Neural cell (in vitro differentiated cells): ENCODE results near the gene APBA1. TPM values are rescaled to one million over a fixed set of nuclear protein-coding genes. Genes with fewer than 3 reads are reported as not detected.
A peak's percentile ranks its signal among the peaks of the same experiment; 100 is the strongest.

Source experiments
- H2AFZ ChIP-seq: fragments of 200-600, 300-800 bp; sonication (generic), shearing (Covaris generic); 2 replicates; pipeline ENCODE4 v1.6.0; 2014; ENCODE audit warnings: low read depth, mild to moderate bottlenecking, antibody characterized with exemption, low read length, moderate library complexity
- H3F3A ChIP-seq: fragments of 200-600 bp; shearing (Covaris generic); 2 replicates; pipeline ENCODE4 v1.6.1; 2016; ENCODE audit warnings: mild to moderate bottlenecking, moderate library complexity, mixed read lengths, antibody characterized with exemption, low read length; ENCODE audit not compliant: insufficient read depth, poor library complexity, severe bottlenecking
- H3K27ac ChIP-seq: fragments of 200-600, 300-800 bp; sonication (generic), shearing (Covaris generic); 2 replicates; pipeline ENCODE4 v1.5.1; 2014; ENCODE audit warnings: mild to moderate bottlenecking, low read length, moderate library complexity
- H3K27me3 ChIP-seq: fragments of 300-800, 200-600 bp; sonication (generic), shearing (Covaris generic); 2 replicates; pipeline ENCODE4 v1.6.0; 2014; ENCODE audit warnings: mild to moderate bottlenecking, low read depth, low read length, moderate library complexity; ENCODE audit not compliant: insufficient read depth
- H3K36me3 ChIP-seq: fragments of 300-800, 200-600 bp; sonication (generic), shearing (Covaris generic); 2 replicates; pipeline ENCODE4 v1.5.1; 2014; ENCODE audit warnings: mild to moderate bottlenecking, antibody characterized with exemption, low read length, moderate library complexity; ENCODE audit not compliant: insufficient read depth
- H3K4me2 ChIP-seq: fragments of 300-800, 200-600 bp; sonication (generic), shearing (Covaris generic); 2 replicates; pipeline ENCODE4 v1.6.0; 2014; ENCODE audit warnings: mild to moderate bottlenecking, low read length
- H3K4me3 ChIP-seq: fragments of 300-800, 200-600 bp; sonication (generic), shearing (Covaris generic); 2 replicates; pipeline ENCODE4 v1.5.1; 2014; ENCODE audit warnings: mild to moderate bottlenecking, low read length, moderate library complexity
- H3K79me2 ChIP-seq: fragments of 200-600 bp; shearing (Covaris generic); replicated peaks from 2 replicates; pipeline ENCODE4 v1.6.0; 2014; ENCODE audit warnings: mild to moderate bottlenecking, low read length, moderate library complexity; ENCODE audit not compliant: insufficient read depth
- H3K9ac ChIP-seq: fragments of 300-800, 200-600 bp; sonication (generic), shearing (Covaris generic); 2 replicates; pipeline ENCODE4 v1.6.1; 2016; ENCODE audit warnings: mild to moderate bottlenecking, low read length, mixed read lengths
- H3K9me2 ChIP-seq: fragments of 200-600 bp; shearing (Covaris generic); 2 replicates; pipeline ENCODE4 v1.6.1; 2016; ENCODE audit warnings: mild to moderate bottlenecking, low read length, mixed read lengths; ENCODE audit not compliant: insufficient read depth
- H3K9me3 ChIP-seq: fragments of 200-600, 300-800 bp; sonication (generic), shearing (Covaris generic); 2 replicates; pipeline ENCODE4 v1.6.1; 2016; ENCODE audit warnings: mild to moderate bottlenecking, mixed run types, low read length, moderate library complexity, mixed read lengths
- H4K20me1 ChIP-seq: fragments of 200-600 bp; shearing (Covaris generic); 2 replicates; pipeline ENCODE4 v1.6.1; 2016; ENCODE audit warnings: mild to moderate bottlenecking, mixed run types; ENCODE audit not compliant: insufficient read depth
- EP300 ChIP-seq: fragments of 450-650 bp; conservative IDR thresholded peaks from 2 replicates; pipeline ENCODE4 v1.6.1; 2014; ENCODE audit warnings: antibody characterized with exemption, mild to moderate bottlenecking, moderate library complexity; ENCODE audit not compliant: poor library complexity, severe bottlenecking
- EZH2 ChIP-seq: fragments of 200-600, 300-800 bp; shearing (Covaris generic), sonication (generic); IDR thresholded peaks from 2 replicates; pipeline ENCODE4 v1.6.1; 2014; ENCODE audit warnings: antibody characterized with exemption, low read length, borderline replicate concordance, mild to moderate bottlenecking; ENCODE audit not compliant: insufficient read depth, poor library complexity, severe bottlenecking
- MXI1 ChIP-seq: fragments of 450-650 bp; conservative IDR thresholded peaks from 2 replicates; pipeline ENCODE4 v1.6.1; 2014; ENCODE audit warnings: antibody characterized with exemption, mild to moderate bottlenecking; ENCODE audit not compliant: poor library complexity, severe bottlenecking
- POLR2AphosphoS5 ChIP-seq: IDR thresholded peaks from 2 replicates; pipeline ENCODE4 v1.6.1; 2012
- RAD21 ChIP-seq: fragments of 450-650 bp; conservative IDR thresholded peaks from 2 replicates; pipeline ENCODE4 v1.6.1; 2014; ENCODE audit warnings: antibody characterized with exemption, mild to moderate bottlenecking, moderate library complexity
- SMC3 ChIP-seq: fragments of 450-650 bp; conservative IDR thresholded peaks from 2 replicates; pipeline ENCODE4 v1.6.1; 2014; ENCODE audit warnings: antibody characterized with exemption, mild to moderate bottlenecking, moderate library complexity; ENCODE audit not compliant: poor library complexity
- TAF1 ChIP-seq: IDR thresholded peaks from 2 replicates; pipeline ENCODE4 v1.6.1; 2012; ENCODE audit warnings: low read depth
- polyA plus RNA-seq: library from polyadenylated mRNA; depleted of rRNA; stranded (reverse); fragments of >200 nt; gene quantifications from 2 replicates; pipeline ENCODE4 v1.2.3, GENCODE V29; 2014
- TF ChIP-seq, protein P1 (sequence below): IDR thresholded peaks from 2 replicates; pipeline ENCODE4 v1.6.1; 2012; ENCODE audit warnings: borderline replicate concordance

The APBA1 gene
- polyA plus RNA-seq, 1 donor from 2014 or later, result 10.9 TPM

- Histone ChIP-seq H3K4me2 (no peak overlapping the region), H3K36me3 (no peaks in the 10 kb centered on the region), H3F3A (no peaks in the 10 kb centered on the region), H3K9me2 (no peaks in the 10 kb centered on the region), H3K27me3 (no peaks in the 10 kb centered on the region), H4K20me1 (no peaks in the 10 kb centered on the region), H3K9me3 (no peaks in the 10 kb centered on the region), H3K27ac (no peak overlapping the region), H3K4me3 (no peak overlapping the region), H3K79me2 (no peaks in the 10 kb centered on the region), H3K9ac (no peak overlapping the region), H2AFZ (no peak overlapping the region)
- no peak for TF ChIP-seq SMC3
- no peak for TF ChIP-seq MXI1
- no peak for TF ChIP-seq TAF1
These were observed 292.7 kb downstream of the APBA1 start for GRCh38 chr9:69379270-69379982.

- Histone ChIP-seq H3K9ac (no peak overlapping the region), H4K20me1 (no peaks in the 10 kb centered on the region), H3K9me2 (no peaks in the 10 kb centered on the region), H3K27me3 (no peaks in the 10 kb centered on the region), H3K4me2 (no peak overlapping the region), H2AFZ (no peak overlapping the region), H3K9me3 (no peaks in the 10 kb centered on the region), H3K36me3 (no peaks in the 10 kb centered on the region), H3K27ac (no peak overlapping the region), H3F3A (no peaks in the 10 kb centered on the region), H3K4me3 (no peak overlapping the region), H3K79me2 (no peaks in the 10 kb centered on the region)
- peak; percentile 11 for TF ChIP-seq EP300
- no peak for TF ChIP-seq TAF1
- TF ChIP-seq, protein P1, sequence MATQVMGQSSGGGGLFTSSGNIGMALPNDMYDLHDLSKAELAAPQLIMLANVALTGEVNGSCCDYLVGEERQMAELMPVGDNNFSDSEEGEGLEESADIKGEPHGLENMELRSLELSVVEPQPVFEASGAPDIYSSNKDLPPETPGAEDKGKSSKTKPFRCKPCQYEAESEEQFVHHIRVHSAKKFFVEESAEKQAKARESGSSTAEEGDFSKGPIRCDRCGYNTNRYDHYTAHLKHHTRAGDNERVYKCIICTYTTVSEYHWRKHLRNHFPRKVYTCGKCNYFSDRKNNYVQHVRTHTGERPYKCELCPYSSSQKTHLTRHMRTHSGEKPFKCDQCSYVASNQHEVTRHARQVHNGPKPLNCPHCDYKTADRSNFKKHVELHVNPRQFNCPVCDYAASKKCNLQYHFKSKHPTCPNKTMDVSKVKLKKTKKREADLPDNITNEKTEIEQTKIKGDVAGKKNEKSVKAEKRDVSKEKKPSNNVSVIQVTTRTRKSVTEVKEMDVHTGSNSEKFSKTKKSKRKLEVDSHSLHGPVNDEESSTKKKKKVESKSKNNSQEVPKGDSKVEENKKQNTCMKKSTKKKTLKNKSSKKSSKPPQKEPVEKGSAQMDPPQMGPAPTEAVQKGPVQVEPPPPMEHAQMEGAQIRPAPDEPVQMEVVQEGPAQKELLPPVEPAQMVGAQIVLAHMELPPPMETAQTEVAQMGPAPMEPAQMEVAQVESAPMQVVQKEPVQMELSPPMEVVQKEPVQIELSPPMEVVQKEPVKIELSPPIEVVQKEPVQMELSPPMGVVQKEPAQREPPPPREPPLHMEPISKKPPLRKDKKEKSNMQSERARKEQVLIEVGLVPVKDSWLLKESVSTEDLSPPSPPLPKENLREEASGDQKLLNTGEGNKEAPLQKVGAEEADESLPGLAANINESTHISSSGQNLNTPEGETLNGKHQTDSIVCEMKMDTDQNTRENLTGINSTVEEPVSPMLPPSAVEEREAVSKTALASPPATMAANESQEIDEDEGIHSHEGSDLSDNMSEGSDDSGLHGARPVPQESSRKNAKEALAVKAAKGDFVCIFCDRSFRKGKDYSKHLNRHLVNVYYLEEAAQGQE, result no peak
- TF ChIP-seq RAD21, result no peak
- TF ChIP-seq SMC3, result no peak
- no peak for TF ChIP-seq MXI1
- no peak for TF ChIP-seq EZH2
- TF ChIP-seq POLR2AphosphoS5, result no peak
These were observed 294.2 kb downstream of the APBA1 start for GRCh38 chr9:69377981-69378380.

Other genes starting within 250 kb of the APBA1 start
- 17.7 and 21.7 TPM in 2 replicates for gene PTAR1, start 87.6 kb upstream of the APBA1 start, polyA plus RNA-seq
- not detected in 2 replicates for gene CFAP95, start 148.4 kb upstream of the APBA1 start, polyA plus RNA-seq